H9 (cell line): ENCODE results near the gene LDLRAP1. TPM values are rescaled to one million over a fixed set of nuclear protein-coding genes. Genes with fewer than 3 reads are reported as not detected.

Experiments
- DNase-seq: peaks from one replicate; pipeline ENCODE4 v3.0.0-alpha.2; 2017
- H2AFZ ChIP-seq: one replicate; pipeline ENCODE4 v1.6.1; 2013; ENCODE audit warnings: mild to moderate bottlenecking, low read length, control low read depth, moderate library complexity
- H2AK5ac ChIP-seq: 2 replicates; pipeline ENCODE4 v1.6.1; 2013; ENCODE audit warnings: low read length, control low read depth, mixed read lengths; ENCODE audit not compliant: insufficient read length
- H2BK120ac ChIP-seq: one replicate; pipeline ENCODE4 v1.6.1; 2013; ENCODE audit warnings: low read depth, mild to moderate bottlenecking, low read length, control low read depth, inconsistent platforms; ENCODE audit not compliant: poor library complexity, severe bottlenecking
- H2BK12ac ChIP-seq: 2 replicates; pipeline ENCODE4 v1.6.1; 2013; ENCODE audit warnings: low read length, control low read depth, mixed read lengths, low read depth; ENCODE audit not compliant: insufficient read length
- H2BK15ac ChIP-seq: 2 replicates; pipeline ENCODE4 v1.6.1; 2013; ENCODE audit warnings: low read depth, low read length, control low read depth
- H2BK20ac ChIP-seq: one replicate; pipeline ENCODE4 v1.6.1; 2013; ENCODE audit warnings: low read depth, mild to moderate bottlenecking, low read length, control low read depth, inconsistent platforms; ENCODE audit not compliant: poor library complexity, severe bottlenecking
- H2BK5ac ChIP-seq: 2 replicates; pipeline ENCODE4 v1.6.1; 2013; ENCODE audit warnings: low read length, control low read depth, mixed read lengths; ENCODE audit not compliant: insufficient read length
- H3K14ac ChIP-seq: 2 replicates; pipeline ENCODE4 v1.6.1; 2013; ENCODE audit warnings: low read length, control low read depth; ENCODE audit not compliant: insufficient read depth
- H3K18ac ChIP-seq: 2 replicates; pipeline ENCODE4 v1.6.1; 2013; ENCODE audit warnings: low read depth, mild to moderate bottlenecking, mixed read lengths, low read length, control low read depth; ENCODE audit not compliant: insufficient read length
- H3K23ac ChIP-seq: 2 replicates; pipeline ENCODE4 v1.6.1; 2013; ENCODE audit warnings: low read length, control low read depth, mixed read lengths, low read depth; ENCODE audit not compliant: insufficient read length
- H3K23me2 ChIP-seq: 2 replicates; pipeline ENCODE4 v1.6.1; 2013; ENCODE audit warnings: low read depth, mild to moderate bottlenecking, mixed read lengths, low read length, control low read depth; ENCODE audit not compliant: insufficient read length, poor library complexity, severe bottlenecking
- H3K27ac ChIP-seq: 2 replicates; pipeline ENCODE4 v1.5.1; 2013; ENCODE audit warnings: low read length, control low read depth, mixed read lengths, low read depth; ENCODE audit not compliant: insufficient read length
- H3K27me3 ChIP-seq: 2 replicates; pipeline ENCODE4 v1.6.1; 2013; ENCODE audit warnings: low read length, control low read depth, inconsistent platforms; ENCODE audit not compliant: insufficient read depth
- H3K4ac ChIP-seq: 2 replicates; pipeline ENCODE4 v1.6.1; 2013; ENCODE audit warnings: low read depth, mild to moderate bottlenecking, control low read depth, inconsistent platforms, low read length, moderate library complexity
- H3K4me1 ChIP-seq: 2 replicates; pipeline ENCODE4 v1.6.1; 2013; ENCODE audit warnings: low read length, control low read depth, inconsistent platforms; ENCODE audit not compliant: insufficient read depth
- H3K4me2 ChIP-seq: 2 replicates; pipeline ENCODE4 v1.6.1; 2013; ENCODE audit warnings: low read length, control low read depth, mixed read lengths; ENCODE audit not compliant: insufficient read length, insufficient read depth
- H3K56ac ChIP-seq: 2 replicates; pipeline ENCODE4 v1.6.1; 2013; ENCODE audit warnings: low read depth, mild to moderate bottlenecking, mixed read lengths, low read length, control low read depth; ENCODE audit not compliant: insufficient read length
- H3K79me1 ChIP-seq: 2 replicates; pipeline ENCODE4 v1.6.1; 2013; ENCODE audit warnings: low read depth, mild to moderate bottlenecking, moderate library complexity, low read length, control low read depth, inconsistent platforms; ENCODE audit not compliant: insufficient read depth, poor library complexity, severe bottlenecking
- H3K79me2 ChIP-seq: 2 replicates; pipeline ENCODE4 v1.6.1; 2013; ENCODE audit warnings: low read length, control low read depth, inconsistent platforms; ENCODE audit not compliant: insufficient read depth
- H3K9ac ChIP-seq: 2 replicates; pipeline ENCODE4 v1.6.1; 2013; ENCODE audit warnings: low read length, control low read depth, mixed read lengths; ENCODE audit not compliant: insufficient read length; ENCODE audit errors: extremely low read depth
- H3K9me3 ChIP-seq: one replicate; pipeline ENCODE4 v1.6.1; 2013; ENCODE audit warnings: low read depth, low read length, inconsistent platforms; ENCODE audit not compliant: control insufficient read depth
- H3T11ph ChIP-seq: one replicate; pipeline ENCODE4 v1.6.1; 2013; ENCODE audit warnings: mild to moderate bottlenecking, low read length, control low read depth, inconsistent platforms
- H4K20me1 ChIP-seq: one replicate; pipeline ENCODE4 v1.6.1; 2013; ENCODE audit not compliant: control insufficient read depth, insufficient read length, insufficient read depth
- H4K5ac ChIP-seq: 2 replicates; pipeline ENCODE4 v1.6.1; 2013; ENCODE audit warnings: low read depth, mild to moderate bottlenecking, mixed read lengths, low read length, control low read depth; ENCODE audit not compliant: insufficient read length
- H4K8ac ChIP-seq: replicated peaks from 2 replicates; pipeline ENCODE4 v1.6.1; 2013; ENCODE audit warnings: low read length, control low read depth, mixed read lengths, low read depth; ENCODE audit not compliant: insufficient read length
- H4K91ac ChIP-seq: 2 replicates; pipeline ENCODE4 v1.6.1; 2013; ENCODE audit warnings: low read depth, mild to moderate bottlenecking, moderate library complexity, mixed read lengths, low read length, control low read depth; ENCODE audit not compliant: insufficient read length
- H3K27ac Mint-ChIP-seq, 3 experiments: 2 replicates in 2 of 3; 3 replicates in 1 of 3; pipeline ENCODE4 v1.8.0; 2020 to 2021; ENCODE audit warnings: mixed read lengths in 3 of 3, mild to moderate bottlenecking in 1 of 3, moderate library complexity in 1 of 3
- H3K27me3 Mint-ChIP-seq: 2 replicates; pipeline ENCODE4 v1.8.0; 2021; ENCODE audit warnings: low read depth, mild to moderate bottlenecking, moderate library complexity, mixed read lengths
- H3K36me3 Mint-ChIP-seq, 3 experiments: 2 replicates in 2 of 3; 3 replicates in 1 of 3; pipeline ENCODE4 v1.8.0; 2020 to 2021; ENCODE audit warnings: low read depth in 3 of 3, mixed read lengths in 3 of 3; ENCODE audit not compliant: insufficient read depth in 1 of 3
- H3K4me1 Mint-ChIP-seq, 2 experiments: 2 replicates each; pipeline ENCODE4 v1.8.0; 2020; ENCODE audit warnings: mixed read lengths in 2 of 2
- H3K4me3 Mint-ChIP-seq, 2 experiments: 2 replicates in 1 of 2; 3 replicates in 1 of 2; pipeline ENCODE4 v1.8.0; 2020 to 2021; ENCODE audit warnings: mild to moderate bottlenecking in 2 of 2, mixed read lengths in 2 of 2, moderate library complexity in 1 of 2
- H3K9me3 Mint-ChIP-seq, 2 experiments: 2 replicates in 1 of 2; 3 replicates in 1 of 2; pipeline ENCODE4 v1.8.0; 2020; ENCODE audit warnings: mild to moderate bottlenecking in 2 of 2, mixed read lengths in 2 of 2, moderate library complexity in 1 of 2
- WGBS: extraction: QIAGEN DNeasy Blood & Tissue Kit; methylation state at CpG from one replicate; pipeline ENCODE4 v1.1.7; 2013; ENCODE audit warnings: missing lambda C conversion rate, low lambda C conversion rate, mixed read lengths; ENCODE audit not compliant: insufficient read length; ENCODE audit errors: extremely low coverage; 5-methylcytosine and 5-hydroxymethylcytosine counted together
- total RNA-seq: library from RNA; stranded (reverse); gene quantifications from 2 replicates; pipeline ENCODE4 v1.2.1, GENCODE V29; 2021
- TF ChIP-seq, protein P1 (sequence below): fragments of 200-600 bp; sonication (generic); conservative IDR thresholded peaks from 3 replicates; pipeline ENCODE4 v1.8.0; 2021; ENCODE audit warnings: antibody characterized with exemption, mild to moderate bottlenecking

LDLRAP1 gene
- total RNA-seq, 1 experiment from 2014 or later, result 15.7 TPM

DNA sequence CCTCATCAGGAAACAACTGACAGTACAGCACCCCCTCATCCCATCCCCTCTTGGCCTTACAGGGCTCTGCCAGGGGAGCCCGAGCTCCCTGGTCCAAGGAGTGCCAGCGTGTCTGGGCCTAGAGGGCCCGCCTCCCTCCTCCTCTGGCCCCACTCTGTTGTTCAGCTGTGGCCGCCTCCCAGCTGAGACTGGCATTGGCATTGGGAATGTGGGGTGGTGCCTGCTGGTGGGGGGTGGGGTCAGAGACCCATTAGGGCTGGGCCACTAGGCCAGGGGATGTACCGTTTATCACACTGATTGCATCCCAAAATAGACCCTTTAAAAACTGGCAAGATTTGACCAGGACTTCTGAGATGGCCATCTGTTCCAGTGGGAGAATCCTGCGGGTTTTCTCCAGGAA lies 1.4 kb downstream of the LDLRAP1 start:
- peaks cover 9% of the 10 kb centered on the region for H3K27me3 Mint-ChIP-seq
- no peak overlapping the region for H2BK12ac ChIP-seq
- peaks cover 3% of the 10 kb centered on the region; the same call in 1 of the 2 replicates for H3K4me1 ChIP-seq
- H3K4me3 Mint-ChIP-seq, result peak overlapping the region; percentile 65 to 81
- no peak overlapping the region for H3K4ac ChIP-seq
- H3K79me1 ChIP-seq, result no peaks in the 10 kb centered on the region
- no peak overlapping the region for H3K4me2 ChIP-seq
- no peaks in the 10 kb centered on the region for H3K9me3 Mint-ChIP-seq
- H3T11ph ChIP-seq, result no peak overlapping the region
- no peak overlapping the region for H3K9ac ChIP-seq
- H3K4me1 Mint-ChIP-seq, result peaks cover 15 to 18% of the 10 kb centered on the region in 2 experiments
- peaks cover 6% of the 10 kb centered on the region for H3K23me2 ChIP-seq
- no peak overlapping the region for H3K27ac ChIP-seq
- H3K14ac ChIP-seq, result no peak overlapping the region
- no peak overlapping the region for H3K56ac ChIP-seq
- no peaks in the 10 kb centered on the region for H3K79me2 ChIP-seq
- H3K36me3 Mint-ChIP-seq, result no peaks in the 10 kb centered on the region
- no peaks in the 10 kb centered on the region for H3K9me3 ChIP-seq
- H2AFZ ChIP-seq, result no peak overlapping the region
- H2BK15ac ChIP-seq, result no peak overlapping the region
- no peak overlapping the region for H4K8ac ChIP-seq
- no peak for DNase-seq
- H3K23ac ChIP-seq, result no peak overlapping the region
- no peak overlapping the region for H4K5ac ChIP-seq
- H2BK120ac ChIP-seq, result no peak overlapping the region
- no peaks in the 10 kb centered on the region; the same call in 1 of the 2 replicates for H3K27me3 ChIP-seq
- H3K27ac Mint-ChIP-seq, result no peak overlapping the region
- H4K20me1 ChIP-seq, result no peaks in the 10 kb centered on the region
- no peak overlapping the region for H4K91ac ChIP-seq
- H2BK20ac ChIP-seq, result no peak overlapping the region
- TF ChIP-seq, protein P1, sequence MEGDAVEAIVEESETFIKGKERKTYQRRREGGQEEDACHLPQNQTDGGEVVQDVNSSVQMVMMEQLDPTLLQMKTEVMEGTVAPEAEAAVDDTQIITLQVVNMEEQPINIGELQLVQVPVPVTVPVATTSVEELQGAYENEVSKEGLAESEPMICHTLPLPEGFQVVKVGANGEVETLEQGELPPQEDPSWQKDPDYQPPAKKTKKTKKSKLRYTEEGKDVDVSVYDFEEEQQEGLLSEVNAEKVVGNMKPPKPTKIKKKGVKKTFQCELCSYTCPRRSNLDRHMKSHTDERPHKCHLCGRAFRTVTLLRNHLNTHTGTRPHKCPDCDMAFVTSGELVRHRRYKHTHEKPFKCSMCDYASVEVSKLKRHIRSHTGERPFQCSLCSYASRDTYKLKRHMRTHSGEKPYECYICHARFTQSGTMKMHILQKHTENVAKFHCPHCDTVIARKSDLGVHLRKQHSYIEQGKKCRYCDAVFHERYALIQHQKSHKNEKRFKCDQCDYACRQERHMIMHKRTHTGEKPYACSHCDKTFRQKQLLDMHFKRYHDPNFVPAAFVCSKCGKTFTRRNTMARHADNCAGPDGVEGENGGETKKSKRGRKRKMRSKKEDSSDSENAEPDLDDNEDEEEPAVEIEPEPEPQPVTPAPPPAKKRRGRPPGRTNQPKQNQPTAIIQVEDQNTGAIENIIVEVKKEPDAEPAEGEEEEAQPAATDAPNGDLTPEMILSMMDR, result no peak
- H2AK5ac ChIP-seq, result no peak overlapping the region
- H3K18ac ChIP-seq, result no peak overlapping the region
- no CpG with 5 or more reads among the region's 6 CpGs for WGBS
- no peak overlapping the region for H2BK5ac ChIP-seq
